ENCODE results near the gene TMPRSS6. TPM values are rescaled to one million over a fixed set of nuclear protein-coding genes. Genes with fewer than 3 reads are reported as not detected.
A peak's percentile ranks its signal among the peaks of the same experiment; 100 is the strongest.

The TMPRSS6 gene
- total RNA-seq, 2 donors from 2014 or later, result 0.33 to 0.52 TPM

DNA sequence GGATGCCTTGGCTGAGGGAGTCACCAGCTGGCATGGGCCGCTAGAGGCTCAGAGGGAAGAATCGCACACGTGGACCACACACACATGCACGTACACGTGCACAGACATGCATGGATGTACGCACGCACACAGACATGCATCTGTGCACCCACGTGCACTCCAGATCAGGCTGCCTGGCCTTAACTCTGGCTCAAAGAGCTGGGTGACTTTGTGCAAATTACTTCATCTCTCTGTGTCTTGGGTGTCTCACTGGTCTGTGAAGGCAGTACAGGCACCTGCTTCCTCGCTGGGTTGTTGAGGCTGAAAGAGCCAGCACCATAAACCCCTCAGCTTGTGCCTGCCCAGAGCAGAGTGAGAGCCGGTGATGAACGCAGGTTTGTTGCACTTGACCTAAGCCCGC is 28.7 kb downstream of the TMPRSS6 start:
- DNase-seq (no peak), ATAC-seq (no peak)
- 80 to 89% methylated on average over 4 to 12 of the region's 12 CpGs for WGBS, 2 donors
- Histone ChIP-seq H3K36me3 (replicated peaks in 1 of 2; ENCODE audit: insufficient read depth in 1 of 2, low read depth in 2 of 2) (no peaks in the 10 kb centered on the region), H3K27me3 (no peaks in the 10 kb centered on the region), H3K9me3 (no peaks in the 10 kb centered on the region), H3K4me1 (no peaks in the 10 kb centered on the region), H3K4me3 (no peak overlapping the region), H3K27ac (no peak overlapping the region)
- intact Hi-C loops (cut with DNase I), result no loop called here
- no peak for TF ChIP-seq POLR2A (IDR thresholded peaks at IDR 0.05)
- TF ChIP-seq, protein P1, sequence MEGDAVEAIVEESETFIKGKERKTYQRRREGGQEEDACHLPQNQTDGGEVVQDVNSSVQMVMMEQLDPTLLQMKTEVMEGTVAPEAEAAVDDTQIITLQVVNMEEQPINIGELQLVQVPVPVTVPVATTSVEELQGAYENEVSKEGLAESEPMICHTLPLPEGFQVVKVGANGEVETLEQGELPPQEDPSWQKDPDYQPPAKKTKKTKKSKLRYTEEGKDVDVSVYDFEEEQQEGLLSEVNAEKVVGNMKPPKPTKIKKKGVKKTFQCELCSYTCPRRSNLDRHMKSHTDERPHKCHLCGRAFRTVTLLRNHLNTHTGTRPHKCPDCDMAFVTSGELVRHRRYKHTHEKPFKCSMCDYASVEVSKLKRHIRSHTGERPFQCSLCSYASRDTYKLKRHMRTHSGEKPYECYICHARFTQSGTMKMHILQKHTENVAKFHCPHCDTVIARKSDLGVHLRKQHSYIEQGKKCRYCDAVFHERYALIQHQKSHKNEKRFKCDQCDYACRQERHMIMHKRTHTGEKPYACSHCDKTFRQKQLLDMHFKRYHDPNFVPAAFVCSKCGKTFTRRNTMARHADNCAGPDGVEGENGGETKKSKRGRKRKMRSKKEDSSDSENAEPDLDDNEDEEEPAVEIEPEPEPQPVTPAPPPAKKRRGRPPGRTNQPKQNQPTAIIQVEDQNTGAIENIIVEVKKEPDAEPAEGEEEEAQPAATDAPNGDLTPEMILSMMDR (IDR thresholded peaks at IDR 0.05), result no peak

DNA sequence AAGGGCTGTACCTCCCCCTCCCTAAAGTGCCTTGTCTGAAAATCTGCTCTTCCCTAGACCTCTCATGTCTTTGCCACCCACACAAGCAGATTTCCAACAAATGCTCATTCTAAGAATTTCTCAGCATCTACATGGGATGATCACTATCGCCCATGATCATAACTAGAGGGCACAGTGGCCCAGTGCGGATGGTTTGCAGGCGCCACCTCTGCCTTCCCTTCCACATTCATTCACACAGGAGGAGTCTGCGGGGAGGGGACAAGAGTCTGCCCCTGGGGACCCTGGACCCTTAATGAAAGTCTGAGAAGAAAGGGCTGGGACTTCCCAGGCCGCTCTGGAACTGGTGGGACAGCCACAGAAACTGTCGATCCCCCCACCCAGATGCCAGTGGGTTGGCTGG is 29.1 kb downstream of the TMPRSS6 start:
- 87 to 91% methylated on average over 4 to 6 of the region's 6 CpGs for WGBS, 2 donors

DNA sequence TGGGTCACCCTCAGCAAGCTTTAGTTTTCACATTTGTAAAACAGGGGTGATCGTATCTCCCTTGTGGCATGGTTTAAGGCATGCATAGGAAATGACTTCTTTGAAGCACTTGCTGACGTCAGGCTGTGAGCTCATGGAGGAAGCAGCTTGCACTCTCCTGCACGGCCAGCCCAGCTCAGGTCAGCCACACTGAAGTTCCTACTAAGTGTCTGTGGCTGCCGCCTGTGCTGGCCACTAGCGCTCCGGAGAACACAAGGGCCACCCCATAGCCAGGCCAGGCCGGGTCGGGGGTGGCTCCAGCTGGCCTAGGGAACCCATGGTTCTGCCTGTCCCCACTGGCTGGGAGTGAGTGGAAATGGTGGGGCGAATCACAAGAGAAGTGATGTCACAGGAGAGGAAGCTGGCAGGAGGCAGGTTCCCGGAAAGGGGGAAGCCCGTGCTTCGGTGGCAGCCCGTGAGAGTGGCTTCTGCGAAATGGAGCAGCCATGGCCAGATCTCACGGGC is 29.8 kb downstream of the TMPRSS6 start:
- no peak overlapping the region for H3K4me3 ChIP-seq
- no peaks in the 10 kb centered on the region for H3K36me3 ChIP-seq (replicated peaks in 1 of 2; ENCODE audit: insufficient read depth in 1 of 2, low read depth in 2 of 2)
- no peaks in the 10 kb centered on the region for H3K27me3 ChIP-seq
- intact Hi-C loops (cut with DNase I), result no loop called here
- 59 to 60% methylated on average over 10 to 15 of the region's 15 CpGs for WGBS, 2 donors
- no peak overlapping the region for H3K27ac ChIP-seq
- TF ChIP-seq, protein P1 (IDR thresholded peaks at IDR 0.05), result no peak
- TF ChIP-seq POLR2A (IDR thresholded peaks at IDR 0.05), result no peak
- H3K4me1 ChIP-seq, result no peaks in the 10 kb centered on the region
- peak in 1 of 4 donors; percentile 31 for DNase-seq
- no peak for ATAC-seq
- H3K9me3 ChIP-seq, result no peaks in the 10 kb centered on the region

More for the DNA sequence above, 29.1 kb downstream of the TMPRSS6 start:
- no peak for TF ChIP-seq POLR2A (IDR thresholded peaks at IDR 0.05)
- TF ChIP-seq, protein P1 (IDR thresholded peaks at IDR 0.05), result no peak
- intact Hi-C loops (cut with DNase I), result no loop called here
- Histone ChIP-seq H3K27me3 (no peaks in the 10 kb centered on the region), H3K36me3 (replicated peaks in 1 of 2; ENCODE audit: insufficient read depth in 1 of 2, low read depth in 2 of 2) (no peaks in the 10 kb centered on the region), H3K4me1 (no peaks in the 10 kb centered on the region), H3K9me3 (no peaks in the 10 kb centered on the region), H3K27ac (no peak overlapping the region), H3K4me3 (no peak overlapping the region)
- no peak for ATAC-seq
- no peak for DNase-seq

DNA sequence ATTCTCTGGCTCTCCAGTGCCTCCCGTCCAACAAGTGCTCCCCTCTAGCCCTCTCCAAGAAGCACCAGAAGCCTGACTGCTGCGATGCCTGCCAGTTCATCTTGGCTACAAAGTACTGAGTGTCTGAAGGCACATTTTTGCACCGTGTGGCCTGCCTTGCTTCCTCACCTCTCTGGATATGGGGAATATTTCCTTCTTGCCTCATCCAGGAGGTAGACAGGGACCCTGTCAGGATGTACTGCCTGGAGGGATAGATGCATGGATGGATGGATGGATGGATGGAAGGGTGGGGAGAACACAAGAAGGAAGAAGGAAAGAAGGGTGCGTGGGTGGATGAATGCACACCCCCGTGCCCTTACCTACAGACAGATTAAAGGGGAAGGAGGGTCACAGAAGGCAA is 30.4 kb downstream of the TMPRSS6 start:
- H3K27me3 ChIP-seq, result no peaks in the 10 kb centered on the region
- no peak overlapping the region for H3K27ac ChIP-seq
- H3K36me3 ChIP-seq (replicated peaks in 1 of 2; ENCODE audit: insufficient read depth in 1 of 2, low read depth in 2 of 2), result no peaks in the 10 kb centered on the region
- intact Hi-C loops (cut with DNase I), result no loop called here
- 44 to 52% methylated on average over 5 of the region's 5 CpGs for WGBS, 2 donors
- TF ChIP-seq POLR2A (IDR thresholded peaks at IDR 0.05), result no peak
- TF ChIP-seq, protein P1 (IDR thresholded peaks at IDR 0.05), result no peak
- ATAC-seq (no peak), DNase-seq (no peak)
- H3K4me3 ChIP-seq, result no peak overlapping the region
- H3K9me3 ChIP-seq, result no peaks in the 10 kb centered on the region
- no peaks in the 10 kb centered on the region for H3K4me1 ChIP-seq

DNA sequence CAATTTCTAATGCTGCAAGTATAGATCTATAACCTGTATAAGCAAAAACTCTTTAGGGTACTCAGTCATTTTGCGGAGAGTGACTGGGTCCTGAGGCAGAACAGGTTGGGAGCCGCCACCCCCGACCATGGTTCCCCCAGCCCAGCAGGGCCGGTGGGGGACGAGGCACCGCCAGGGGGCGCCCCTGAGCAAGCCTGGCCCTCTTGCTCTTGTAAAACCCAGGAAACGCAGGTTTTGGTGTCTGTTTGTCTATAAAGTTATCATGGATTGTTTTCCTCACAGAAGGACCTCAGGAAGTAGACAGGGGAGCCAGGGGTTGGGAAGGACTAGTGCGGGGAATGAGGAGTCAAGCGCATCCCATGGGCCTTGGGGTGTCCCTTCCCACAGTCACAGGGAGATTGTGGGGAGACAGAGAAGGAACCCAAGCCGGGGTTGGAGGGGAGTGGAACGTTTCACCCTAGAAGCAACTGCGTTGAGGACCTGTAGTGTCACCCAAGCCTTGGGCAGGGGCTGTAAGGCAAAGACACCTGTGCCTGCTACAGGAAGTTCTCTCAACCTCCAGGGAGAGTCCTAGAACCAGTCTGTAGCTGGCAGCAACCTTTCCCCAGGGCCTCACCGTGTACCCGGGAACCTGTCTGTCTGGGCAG is 31.6 kb downstream of the TMPRSS6 start:
- TF ChIP-seq, protein P1 (IDR thresholded peaks at IDR 0.05), result peak; percentile 63 to 90 (median 71)
- TF ChIP-seq POLR2A (IDR thresholded peaks at IDR 0.05), result no peak
- H3K4me1 ChIP-seq, result no peaks in the 10 kb centered on the region
- WGBS, 2 donors, result 16 to 19% methylated on average over 14 to 15 of the region's 15 CpGs
- H3K27ac ChIP-seq, result no peak overlapping the region
- intact Hi-C loops (cut with DNase I), result no loop called here
- H3K27me3 ChIP-seq, result no peaks in the 10 kb centered on the region
- DNase-seq (peak; percentile 38 to 64 (median 52)), ATAC-seq (no peak)
- no peaks in the 10 kb centered on the region for H3K9me3 ChIP-seq
- no peaks in the 10 kb centered on the region for H3K36me3 ChIP-seq (replicated peaks in 1 of 2; ENCODE audit: insufficient read depth in 1 of 2, low read depth in 2 of 2)
- H3K4me3 ChIP-seq, result no peak overlapping the region
